ENCODE results near the gene RELN.
"Not testable (repeated sequence)": the region's sequence is repeated elsewhere in the genome, so short reads cannot be mapped to it uniquely, and the experiment has no call there.

The RELN gene

DNA sequence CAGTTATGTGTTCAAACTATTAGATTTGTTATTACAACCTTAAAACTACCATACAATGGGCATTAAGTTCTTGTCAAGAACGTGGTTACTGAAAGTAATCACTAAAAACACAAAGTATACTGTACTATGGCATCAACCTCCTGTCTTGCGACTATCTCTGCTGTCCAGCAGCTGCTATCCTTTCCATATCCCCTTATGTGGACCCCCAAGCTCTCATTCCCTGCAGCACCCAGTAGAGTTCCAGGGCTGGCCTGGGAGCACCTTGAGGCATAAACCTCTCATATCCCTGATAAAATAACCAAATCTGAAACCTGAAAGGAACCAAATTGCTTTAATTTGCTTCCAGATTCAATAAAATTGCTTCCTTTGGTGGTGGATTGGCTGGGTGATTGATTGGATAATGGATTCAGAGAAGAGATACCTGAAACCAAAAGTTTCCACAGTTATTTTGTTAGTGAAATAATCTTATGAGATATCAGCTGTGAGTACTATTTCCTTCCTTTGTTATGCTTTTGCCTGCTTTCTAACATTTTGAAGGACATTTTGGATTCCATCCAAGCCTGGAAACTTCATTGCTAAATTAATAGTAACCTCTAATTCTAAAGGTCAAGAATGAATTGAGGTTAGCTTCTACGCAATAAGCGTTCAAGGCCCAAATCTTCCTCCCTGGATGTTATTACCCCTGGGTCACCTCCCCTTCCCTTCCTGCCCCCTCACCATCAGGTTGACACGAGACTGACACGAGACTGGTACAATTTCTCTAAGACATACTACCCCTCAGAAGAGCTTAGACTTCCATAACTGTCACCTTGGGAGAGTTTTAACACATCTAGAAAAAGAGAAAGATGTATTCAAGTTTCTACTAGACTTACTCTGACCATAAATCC lies 48.8 kb downstream of the RELN start:
- DNase-seq = no peak

- peak; percentile 56 for DNase-seq
Measured at GRCh38 chr7:103937680-103938079, 51.8 kb downstream of the RELN start.

GRCh38 chr7:103936558-103936957 lies 52.9 kb downstream of the RELN start:
- DNase-seq = no peak

DNA sequence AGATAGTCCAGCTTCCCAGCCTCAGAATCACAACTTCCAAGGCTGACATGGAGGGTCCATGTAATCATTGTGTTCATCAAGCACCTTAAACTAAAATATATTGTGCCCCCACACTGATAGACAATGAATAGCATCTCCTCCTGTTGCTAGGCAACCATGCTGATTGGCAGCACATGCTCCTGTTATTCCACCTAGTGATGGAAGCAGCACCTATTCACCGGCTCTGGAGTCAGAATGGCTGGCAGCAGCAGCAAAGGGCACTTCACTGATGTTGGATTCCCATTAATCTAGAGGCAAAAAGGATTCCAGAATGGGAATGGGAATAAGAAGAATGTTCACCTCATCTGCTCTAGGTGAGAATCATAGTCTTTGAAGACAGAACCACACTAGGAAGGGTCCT lies 55.0 kb downstream of the RELN start:
- DNase-seq = no peak

DNA sequence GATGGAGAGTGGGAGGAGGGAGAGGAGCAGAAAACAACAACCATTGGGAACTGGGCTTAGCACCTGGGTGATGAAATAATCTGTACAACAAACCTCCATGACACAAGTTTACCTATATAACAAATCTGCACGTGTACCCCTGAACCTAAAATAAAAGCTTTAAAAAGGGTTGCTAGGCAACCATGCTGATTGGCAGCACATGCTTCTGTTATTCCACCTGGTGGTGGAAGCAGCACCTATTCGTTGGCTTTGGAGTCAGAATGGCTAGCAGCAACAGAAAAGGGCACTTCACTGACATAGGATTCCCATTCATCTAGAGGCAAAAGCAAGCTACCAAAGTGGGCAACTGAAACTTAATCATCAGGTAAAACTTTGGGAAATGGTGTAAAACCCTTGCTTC lies 57.1 kb downstream of the RELN start:
- no peak for DNase-seq

- peak; percentile 96 for DNase-seq
Measured at GRCh38 chr7:103929901-103930311, 59.6 kb downstream of the RELN start.

- DNase-seq = no peak
Measured at GRCh38 chr7:103928581-103928980, 60.9 kb downstream of the RELN start.

- no peak for DNase-seq
Measured at GRCh38 chr7:103924184-103924583, 65.3 kb downstream of the RELN start.

GRCh38 chr7:103922407-103922806 lies 67.1 kb downstream of the RELN start:
- DNase-seq = no peak

- DNase-seq = no peak
Measured at GRCh38 chr7:103921692-103922091, 67.8 kb downstream of the RELN start.

DNA sequence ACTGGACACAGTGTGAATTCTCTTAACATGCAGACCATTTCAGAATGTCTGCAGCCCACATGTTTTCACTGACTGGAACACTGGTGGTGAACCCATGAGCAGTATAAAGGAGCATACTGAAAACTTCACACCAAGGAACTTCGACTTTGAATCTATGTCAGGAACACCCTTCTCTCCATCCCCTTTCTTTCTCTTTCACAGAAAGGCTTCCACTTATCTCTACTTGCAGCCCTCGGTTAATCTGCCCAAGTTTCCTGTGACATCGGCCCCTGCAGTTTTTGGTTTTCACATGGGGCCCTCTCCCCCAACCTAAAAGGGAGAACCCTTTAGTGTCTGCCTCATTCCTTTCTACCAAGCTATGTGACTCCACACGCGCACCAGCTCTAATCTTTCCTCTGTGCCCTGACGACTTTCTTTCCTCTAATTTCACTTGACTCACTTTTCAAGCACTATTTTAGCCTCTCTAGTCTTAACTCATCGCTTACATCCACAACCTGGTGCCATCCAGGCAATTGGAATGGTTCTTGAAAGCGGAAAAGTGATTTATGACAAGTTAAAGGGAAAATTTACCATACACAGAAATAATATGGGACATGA lies 70.1 kb downstream of the RELN start:
- no peak for DNase-seq

GRCh38 chr7:103918631-103919271 lies 70.7 kb downstream of the RELN start:
- no peak for DNase-seq

- DNase-seq = no peak
Measured at GRCh38 chr7:103915680-103916357, 73.6 kb downstream of the RELN start.

DNA sequence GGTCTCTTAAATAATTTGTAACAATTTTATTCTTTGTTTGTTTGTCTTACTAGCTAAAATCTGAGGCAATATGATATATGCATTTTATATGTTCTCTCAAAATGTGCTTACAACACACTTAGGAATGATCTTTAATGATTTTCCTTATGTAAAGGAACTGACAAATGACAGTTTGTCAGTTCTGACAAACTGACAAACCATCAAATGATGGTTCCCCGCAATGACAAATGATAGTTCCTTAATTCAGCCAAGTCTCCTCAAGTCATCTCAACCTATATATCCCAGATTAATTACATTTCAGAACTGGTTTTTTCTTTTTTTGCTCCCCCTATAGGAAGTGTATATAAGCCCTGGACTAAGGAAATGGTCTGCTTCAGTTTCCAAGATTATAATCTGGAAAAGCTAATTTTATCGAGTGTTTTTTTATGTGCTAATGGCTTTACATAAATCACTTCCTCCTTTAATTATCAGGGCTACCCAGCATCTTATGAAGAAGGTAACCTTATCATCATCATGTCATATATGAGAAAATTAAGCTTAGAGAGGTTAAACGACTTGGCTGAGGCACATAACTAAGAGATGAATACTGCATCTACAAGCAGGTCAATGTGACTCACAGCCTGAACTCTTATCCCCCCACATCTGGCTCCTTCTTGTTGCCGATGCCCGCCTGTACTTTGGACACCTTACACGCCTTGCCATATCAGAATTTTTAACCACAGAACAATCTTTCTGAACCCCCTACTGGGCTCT lies 75.1 kb downstream of the RELN start:
- no peak for DNase-seq

DNA sequence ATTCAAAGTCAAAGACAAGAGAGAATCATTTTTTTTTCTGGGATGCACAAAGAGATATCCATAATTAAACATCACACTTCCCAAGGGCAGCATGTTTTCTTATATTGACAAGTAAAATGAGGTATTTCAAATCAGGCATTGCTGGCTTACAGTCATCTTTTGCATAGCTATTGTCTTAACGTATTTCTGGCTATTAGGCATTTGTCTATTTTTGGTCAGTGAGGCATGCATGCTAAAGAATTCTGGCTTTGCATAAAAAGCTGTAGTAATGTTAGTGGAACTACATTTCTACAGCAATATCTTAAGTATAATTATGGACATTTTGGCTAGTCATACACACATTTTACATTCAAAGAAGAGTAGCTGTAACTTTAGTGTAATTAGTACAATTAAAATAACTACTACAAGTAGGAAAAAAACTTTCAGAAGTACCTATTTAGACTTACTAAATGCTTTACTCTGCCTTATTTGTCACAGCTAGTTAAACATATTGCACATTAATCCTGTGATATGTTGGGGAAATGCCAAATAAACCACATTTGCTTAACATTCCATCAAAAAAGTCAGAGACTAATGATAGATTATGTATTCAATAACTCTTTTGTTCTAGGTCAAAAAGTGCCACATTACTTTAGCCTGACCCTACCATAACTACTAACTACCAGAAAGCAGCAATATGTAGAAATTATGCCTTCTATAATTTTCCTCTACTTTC lies 76.4 kb downstream of the RELN start:
- no peak for DNase-seq

DNA sequence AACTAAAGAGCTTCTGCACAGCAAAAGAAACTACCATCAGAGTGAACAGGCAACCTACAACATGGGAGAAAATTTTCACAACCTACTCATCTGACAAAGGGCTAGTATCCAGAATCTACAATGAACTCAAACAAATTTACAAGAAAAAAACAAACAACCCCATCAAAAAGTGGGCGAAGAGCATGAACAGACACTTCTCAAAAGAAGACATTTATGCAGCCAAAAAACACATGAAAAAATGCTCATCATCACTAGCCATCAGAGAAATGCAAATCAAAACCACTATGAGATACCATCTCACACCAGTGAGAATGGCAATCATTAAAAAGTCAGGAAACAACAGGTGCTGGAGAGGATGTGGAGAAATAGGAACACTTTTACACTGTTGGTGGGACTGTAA lies 78.4 kb downstream of the RELN start:
- not testable (repeated sequence) for DNase-seq

DNA sequence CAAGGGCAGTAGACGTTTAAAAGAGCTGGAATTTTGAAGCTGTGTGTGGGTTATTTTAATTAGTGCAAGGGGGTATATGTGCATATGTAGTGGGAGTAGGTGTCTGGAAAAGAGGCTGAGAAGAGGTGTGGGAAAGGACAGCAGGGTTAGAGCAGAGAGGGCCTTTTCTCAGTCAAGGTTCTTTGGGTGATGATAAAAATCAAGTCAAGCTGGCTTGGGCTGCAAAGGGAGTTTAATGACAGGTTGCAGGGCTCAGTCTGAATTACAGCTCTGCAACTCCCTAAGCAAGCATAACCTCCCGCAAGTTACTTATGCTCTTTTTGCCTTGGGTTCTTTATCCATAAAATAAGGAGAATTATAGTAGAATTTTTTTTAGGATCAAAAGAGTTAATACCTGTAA lies 83.5 kb downstream of the RELN start:
- no peak for DNase-seq

- no peak for DNase-seq
Measured at GRCh38 chr7:103902917-103903316, 86.5 kb downstream of the RELN start.

- not testable (repeated sequence) for DNase-seq
Measured at GRCh38 chr7:103896826-103897225, 92.6 kb downstream of the RELN start.

- peak; percentile 10 for DNase-seq
Measured at GRCh38 chr7:103894656-103895596, 94.5 kb downstream of the RELN start.

- DNase-seq = no peak
Measured at GRCh38 chr7:103893350-103893749, 96.1 kb downstream of the RELN start.
